Esophagus squamous epithelium (tissue), 5 donors: ENCODE data around the gene ANKS1B. TPM values are rescaled to one million over a fixed set of nuclear protein-coding genes. Genes with fewer than 3 reads are reported as not detected.

Experiments
- DNase-seq: peaks from one replicate; lab custom pipeline; 2025; lab: John Stamatoyannopoulos, UW
- H3K27ac ChIP-seq, 4 donors: fragments of 200-600 bp; sonication (generic); one replicate each; pipeline ENCODE4 v1.5.1; 2016 to 2019; ENCODE audit warnings: mild to moderate bottlenecking in 1 of 4
- H3K27me3 ChIP-seq, 4 donors: fragments of 200-600 bp; sonication (generic); 1 replicate in 3 of 4; 2 replicates in 1 of 4; pipeline versions ENCODE4 v1.5.1 to v1.6.0; 2017 to 2021; ENCODE audit warnings: antibody characterized with exemption in 1 of 4
- H3K36me3 ChIP-seq, 3 donors: fragments of 200-600 bp; sonication (generic); one replicate each; pipeline ENCODE4 v1.5.1; 2016 to 2019
- H3K4me1 ChIP-seq, 3 donors: fragments of 200-600 bp; sonication (generic); one replicate each; pipeline ENCODE4 v1.5.1; 2017 to 2019
- H3K4me3 ChIP-seq, 4 donors: fragments of 200-600 bp; sonication (generic); 1 replicate in 3 of 4; 2 replicates in 1 of 4; pipeline ENCODE4 v1.5.1; 2016 to 2019; ENCODE audit warnings: mild to moderate bottlenecking in 2 of 4, moderate library complexity in 1 of 4
- H3K9me3 ChIP-seq, 3 donors: fragments of 200-600 bp; sonication (generic); one replicate each; pipeline ENCODE4 v1.5.1; 2016 to 2019
- POLR2A ChIP-seq, 4 donors: fragments of 450-650 bp; IDR thresholded peaks; one replicate each; pipeline ENCODE4 v1.6.1; 2017; ENCODE audit warnings: antibody characterized with exemption in 4 of 4, mild to moderate bottlenecking in 4 of 4, moderate library complexity in 3 of 4
- WGBS, 2 donors: methylation state at CpG; one replicate each; pipeline ENCODE4 v1.1.5; 2018; 5-methylcytosine and 5-hydroxymethylcytosine counted together
- intact Hi-C: fragments of 100-400 bp; cut with DNase I; formaldehyde crosslinking; loops from one replicate; pipeline ENCODE4 v1.15.0; 2022
- total RNA-seq, 4 donors: library from RNA; depleted of rRNA; stranded (reverse); fragments of >200 nt; gene quantifications; one replicate each; pipeline ENCODE4 v1.1.0, GENCODE V29; 2016
- TF ChIP-seq, protein P1 (sequence below), 6 experiments: fragments of 450-650 bp in 4 of 6; fragments of 200-600 bp in 2 of 6; sonication (generic) in 2 of 6; IDR thresholded peaks; one replicate each; pipeline ENCODE4 v1.5.1; 2016 to 2019; ENCODE audit warnings: antibody characterized with exemption in 6 of 6, mild to moderate bottlenecking in 4 of 6, moderate library complexity in 4 of 6
- donor health status: DM: yes; HTN: yes; CAD: no.

The ANKS1B gene
- total RNA-seq, 4 donors from 2014 or later: 1.6 to 15.8 (median 8.1) TPM

DNA sequence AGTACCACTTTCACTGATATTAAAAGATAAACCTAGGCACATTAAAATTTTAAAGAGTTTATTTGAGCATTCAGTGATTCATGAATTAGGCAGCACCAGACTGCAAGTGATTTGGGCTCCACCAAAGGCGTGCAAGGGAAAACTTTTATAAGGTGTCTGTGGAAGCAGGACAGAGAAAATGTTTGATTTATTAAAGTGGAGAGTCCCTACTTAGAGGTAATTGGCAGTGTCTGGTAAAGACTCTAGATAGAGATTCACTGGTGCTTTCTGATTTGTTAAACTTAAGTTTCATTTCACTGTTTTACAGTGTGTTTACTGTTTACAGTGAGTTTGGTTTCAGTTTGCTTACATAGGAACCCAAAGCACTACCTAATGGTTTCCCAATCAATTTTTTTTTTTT lies 72.8 kb downstream of the ANKS1B start:
- H3K4me3 ChIP-seq: no peak overlapping the region
- H3K4me1 ChIP-seq: no peaks in the 10 kb centered on the region
- intact Hi-C loops: no loop called here
- no peaks in the 10 kb centered on the region for H3K27me3 ChIP-seq
- TF ChIP-seq, protein P1, sequence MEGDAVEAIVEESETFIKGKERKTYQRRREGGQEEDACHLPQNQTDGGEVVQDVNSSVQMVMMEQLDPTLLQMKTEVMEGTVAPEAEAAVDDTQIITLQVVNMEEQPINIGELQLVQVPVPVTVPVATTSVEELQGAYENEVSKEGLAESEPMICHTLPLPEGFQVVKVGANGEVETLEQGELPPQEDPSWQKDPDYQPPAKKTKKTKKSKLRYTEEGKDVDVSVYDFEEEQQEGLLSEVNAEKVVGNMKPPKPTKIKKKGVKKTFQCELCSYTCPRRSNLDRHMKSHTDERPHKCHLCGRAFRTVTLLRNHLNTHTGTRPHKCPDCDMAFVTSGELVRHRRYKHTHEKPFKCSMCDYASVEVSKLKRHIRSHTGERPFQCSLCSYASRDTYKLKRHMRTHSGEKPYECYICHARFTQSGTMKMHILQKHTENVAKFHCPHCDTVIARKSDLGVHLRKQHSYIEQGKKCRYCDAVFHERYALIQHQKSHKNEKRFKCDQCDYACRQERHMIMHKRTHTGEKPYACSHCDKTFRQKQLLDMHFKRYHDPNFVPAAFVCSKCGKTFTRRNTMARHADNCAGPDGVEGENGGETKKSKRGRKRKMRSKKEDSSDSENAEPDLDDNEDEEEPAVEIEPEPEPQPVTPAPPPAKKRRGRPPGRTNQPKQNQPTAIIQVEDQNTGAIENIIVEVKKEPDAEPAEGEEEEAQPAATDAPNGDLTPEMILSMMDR (IDR thresholded peaks at IDR 0.05): no peak
- no peak for TF ChIP-seq POLR2A (IDR thresholded peaks at IDR 0.05)
- no peak for DNase-seq
- no peaks in the 10 kb centered on the region for H3K9me3 ChIP-seq
- 67 to 72% methylated on average over 1 of the region's 1 CpG for WGBS, 2 donors
- H3K36me3 ChIP-seq: no peaks in the 10 kb centered on the region
- peak overlapping the region in 2 of 4 donors; percentile 55 to 65 for H3K27ac ChIP-seq

DNA sequence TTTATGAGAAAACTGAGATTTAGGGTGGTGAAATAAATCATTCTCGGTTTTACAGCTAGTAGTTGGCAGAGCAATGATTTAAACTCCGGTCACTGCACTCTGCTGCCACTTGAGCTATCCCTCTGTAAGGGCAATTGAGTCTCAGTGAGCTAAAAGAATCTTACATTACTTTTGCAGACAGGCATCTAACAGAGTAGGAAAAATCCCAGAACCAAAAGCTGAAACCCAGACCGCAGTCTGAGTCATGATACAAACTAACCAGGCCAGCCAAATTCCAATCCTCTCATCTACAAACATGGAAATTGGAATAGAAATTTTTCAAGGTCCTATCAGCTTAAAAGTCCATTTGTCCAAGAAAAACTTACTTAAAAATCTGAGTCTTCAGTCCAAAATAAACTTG lies 73.7 kb downstream of the ANKS1B start:
- WGBS, 2 donors: 52 to 53% methylated on average over 3 of the region's 3 CpGs
- no peaks in the 10 kb centered on the region for H3K4me1 ChIP-seq
- H3K27ac ChIP-seq: peak overlapping the region in 3 of 4 donors; percentile 47 to 65 (median 55)
- intact Hi-C loops: no loop called here
- H3K9me3 ChIP-seq: no peaks in the 10 kb centered on the region
- H3K36me3 ChIP-seq: no peaks in the 10 kb centered on the region
- DNase-seq: no peak
- no peaks in the 10 kb centered on the region for H3K27me3 ChIP-seq
- peak overlapping the region in 1 of 4 donors; percentile 13 for H3K4me3 ChIP-seq
- TF ChIP-seq, protein P1 (IDR thresholded peaks at IDR 0.05): no peak
- TF ChIP-seq POLR2A (IDR thresholded peaks at IDR 0.05): no peak

DNA sequence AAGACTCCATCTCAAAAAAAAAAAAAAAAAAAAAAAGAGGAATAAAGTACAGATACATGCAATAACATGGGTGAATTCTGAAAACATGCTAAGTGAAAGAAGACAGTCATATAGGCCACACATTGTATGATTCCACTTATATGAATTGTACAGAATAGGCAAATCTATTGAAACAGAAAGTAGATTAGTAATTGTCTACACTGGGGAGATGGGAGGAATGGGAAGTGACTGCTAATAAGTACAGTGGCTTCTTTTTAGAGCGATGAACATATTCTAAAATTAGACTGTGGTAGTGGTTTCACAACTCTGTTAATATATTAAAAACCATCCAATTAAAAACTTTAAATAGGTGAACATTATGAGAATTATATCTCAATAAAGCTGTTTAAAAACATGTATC lies 74.4 kb downstream of the ANKS1B start:
- no peak overlapping the region for H3K4me3 ChIP-seq
- no peaks in the 10 kb centered on the region for H3K27me3 ChIP-seq
- no peak for DNase-seq
- no peaks in the 10 kb centered on the region for H3K9me3 ChIP-seq
- TF ChIP-seq, protein P1 (IDR thresholded peaks at IDR 0.05): no peak
- TF ChIP-seq POLR2A (IDR thresholded peaks at IDR 0.05): no peak
- 62% methylated on average over 1 of the region's 1 CpG for WGBS, 2 donors
- no peaks in the 10 kb centered on the region for H3K4me1 ChIP-seq
- peak overlapping the region in 3 of 4 donors; percentile 47 to 65 (median 55) for H3K27ac ChIP-seq
- H3K36me3 ChIP-seq: no peaks in the 10 kb centered on the region
- intact Hi-C loops: no loop called here

DNA sequence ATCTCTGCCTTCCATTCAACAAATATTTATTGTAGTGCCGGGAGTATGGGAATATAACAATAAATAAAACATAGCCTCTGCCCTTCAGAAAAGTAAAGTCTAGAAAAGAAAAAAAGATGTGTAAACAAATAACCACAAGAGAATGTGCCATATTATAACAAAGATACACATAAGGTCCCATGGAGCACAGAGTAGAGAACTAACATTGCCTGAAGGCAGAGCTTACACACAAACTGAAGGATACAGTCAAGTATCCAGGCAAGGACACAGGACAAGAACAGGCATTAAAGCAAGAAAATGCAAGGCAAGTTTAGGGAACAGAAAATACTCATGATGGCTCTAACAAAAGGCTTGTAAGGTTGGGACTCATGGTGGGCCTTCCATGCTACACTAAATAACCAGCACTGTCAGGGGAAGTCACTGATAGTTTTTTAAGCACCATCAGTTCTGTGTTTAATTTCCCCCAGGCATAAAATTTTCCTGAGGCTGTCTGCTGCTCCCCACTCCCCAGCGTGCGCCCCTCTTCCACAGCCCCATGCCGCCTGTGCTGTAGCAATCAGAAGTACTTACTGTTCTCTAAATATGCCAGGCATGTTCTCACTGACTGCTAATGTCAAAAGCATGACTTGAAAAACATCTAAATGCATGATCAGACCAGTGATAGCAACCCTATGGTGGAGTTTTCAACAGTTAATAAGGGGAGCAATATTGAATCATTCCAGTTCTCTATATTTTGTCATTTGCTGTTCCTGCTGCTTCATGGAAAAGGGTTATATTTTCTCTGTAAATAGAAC lies 77.8 kb downstream of the ANKS1B start:
- Histone ChIP-seq H3K9me3 (no peaks in the 10 kb centered on the region), H3K27ac (no peak overlapping the region), H3K27me3 (no peaks in the 10 kb centered on the region), H3K4me3 (no peak overlapping the region), H3K4me1 (no peaks in the 10 kb centered on the region), H3K36me3 (no peaks in the 10 kb centered on the region)
- TF ChIP-seq, protein P1 (IDR thresholded peaks at IDR 0.05): no peak
- no peak for TF ChIP-seq POLR2A (IDR thresholded peaks at IDR 0.05)
- intact Hi-C loops: no loop called here
- 87 to 95% methylated on average over 4 of the region's 4 CpGs for WGBS, 2 donors
- DNase-seq: no peak

DNA sequence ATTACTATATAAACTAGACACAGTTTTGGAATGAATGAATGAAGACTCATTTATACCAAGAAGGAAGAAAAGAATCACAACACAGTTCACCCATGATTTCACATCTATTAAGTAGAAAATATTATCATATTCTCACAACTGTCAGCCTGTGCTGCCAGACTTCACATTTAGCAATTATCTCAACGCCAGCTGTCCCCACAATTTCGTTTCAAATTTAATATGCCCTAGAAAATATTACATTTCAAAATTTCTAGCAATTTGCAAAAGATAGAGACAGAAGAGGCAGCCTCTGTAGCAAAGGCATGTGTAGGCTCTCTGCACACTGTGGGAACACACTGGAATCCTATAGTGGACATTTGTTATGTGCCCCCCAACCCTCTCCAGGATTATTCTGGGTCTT lies 83.6 kb downstream of the ANKS1B start:
- Histone ChIP-seq H3K27me3 (no peaks in the 10 kb centered on the region), H3K4me3 (no peak overlapping the region), H3K4me1 (no peaks in the 10 kb centered on the region), H3K36me3 (no peaks in the 10 kb centered on the region), H3K9me3 (no peaks in the 10 kb centered on the region), H3K27ac (no peak overlapping the region)
- 37 to 55% methylated on average over 2 of the region's 2 CpGs for WGBS, 2 donors
- DNase-seq: no peak
- TF ChIP-seq POLR2A (IDR thresholded peaks at IDR 0.05): no peak
- TF ChIP-seq, protein P1 (IDR thresholded peaks at IDR 0.05): no peak
- intact Hi-C loops: no loop called here
